Effector CD8-positive, alpha-beta T cell (primary cell): ENCODE measurements around the gene ST7L.
"Not testable (repeated sequence)": the region's sequence is repeated elsewhere in the genome, so short reads cannot be mapped to it uniquely, and the experiment has no call there.

Experiments
- DNase-seq: peaks from one replicate; lab custom pipeline; 2025; lab: John Stamatoyannopoulos, UW
- total RNA-seq, 4 experiments: gene quantifications; one replicate each; lab custom pipeline; 2026; lab: John Stamatoyannopoulos, UW

The ST7L gene, protein sequence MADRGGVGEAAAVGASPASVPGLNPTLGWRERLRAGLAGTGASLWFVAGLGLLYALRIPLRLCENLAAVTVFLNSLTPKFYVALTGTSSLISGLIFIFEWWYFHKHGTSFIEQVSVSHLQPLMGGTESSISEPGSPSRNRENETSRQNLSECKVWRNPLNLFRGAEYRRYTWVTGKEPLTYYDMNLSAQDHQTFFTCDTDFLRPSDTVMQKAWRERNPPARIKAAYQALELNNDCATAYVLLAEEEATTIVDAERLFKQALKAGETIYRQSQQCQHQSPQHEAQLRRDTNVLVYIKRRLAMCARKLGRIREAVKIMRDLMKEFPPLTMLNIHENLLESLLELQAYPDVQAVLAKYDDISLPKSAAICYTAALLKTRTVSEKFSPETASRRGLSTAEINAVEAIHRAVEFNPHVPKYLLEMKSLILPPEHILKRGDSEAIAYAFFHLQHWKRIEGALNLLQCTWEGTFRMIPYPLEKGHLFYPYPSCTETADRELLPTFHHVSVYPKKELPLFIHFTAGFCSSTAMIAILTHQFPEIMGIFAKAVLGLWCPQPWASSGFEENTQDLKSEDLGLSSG
- total RNA-seq = 13.0 to 20.0 (median 15.8) reads per million in 4 experiments

DNA sequence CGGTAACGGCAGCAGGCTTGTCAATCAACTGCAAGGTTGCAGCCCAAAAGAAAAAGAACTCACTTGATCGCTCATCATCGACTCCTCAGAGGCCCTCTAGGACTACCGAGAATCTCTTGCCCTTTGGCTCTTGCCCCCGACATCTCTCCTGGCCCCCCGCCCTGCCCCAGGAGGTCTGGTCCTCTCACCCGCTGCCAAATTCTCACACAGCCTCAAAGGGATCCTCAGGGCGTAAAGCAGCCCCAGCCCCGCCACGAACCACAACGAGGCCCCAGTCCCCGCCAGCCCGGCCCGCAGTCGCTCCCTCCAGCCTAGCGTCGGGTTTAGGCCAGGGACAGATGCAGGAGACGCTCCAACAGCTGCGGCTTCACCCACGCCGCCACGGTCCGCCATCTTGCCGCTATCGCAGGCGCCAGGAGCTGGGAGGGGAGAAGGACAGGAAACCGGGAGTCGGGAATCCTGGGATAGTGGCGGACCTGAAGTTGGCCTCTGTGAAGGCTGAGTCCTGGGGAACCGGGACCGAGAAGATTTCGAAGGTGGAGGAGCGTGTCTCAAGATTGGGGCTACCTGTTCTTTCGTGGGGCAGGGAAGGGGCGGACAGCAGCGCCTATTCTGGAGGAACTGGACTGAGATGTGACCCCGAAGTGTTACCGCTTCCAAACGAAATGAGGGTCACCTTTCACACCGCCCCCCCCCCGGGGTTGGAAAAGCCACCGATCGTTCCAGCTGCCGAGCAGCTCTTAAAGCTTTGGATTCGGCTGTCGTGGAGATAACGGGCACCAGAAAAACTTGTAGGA lies at the start of gene ST7L:
Gene ST7L, minus strand, starts transcription at position 421 of the 797 bp plus-strand sequence. Its CDS starts 28 bp downstream, at position 393.
- DNase-seq = peak; percentile 27

DNA sequence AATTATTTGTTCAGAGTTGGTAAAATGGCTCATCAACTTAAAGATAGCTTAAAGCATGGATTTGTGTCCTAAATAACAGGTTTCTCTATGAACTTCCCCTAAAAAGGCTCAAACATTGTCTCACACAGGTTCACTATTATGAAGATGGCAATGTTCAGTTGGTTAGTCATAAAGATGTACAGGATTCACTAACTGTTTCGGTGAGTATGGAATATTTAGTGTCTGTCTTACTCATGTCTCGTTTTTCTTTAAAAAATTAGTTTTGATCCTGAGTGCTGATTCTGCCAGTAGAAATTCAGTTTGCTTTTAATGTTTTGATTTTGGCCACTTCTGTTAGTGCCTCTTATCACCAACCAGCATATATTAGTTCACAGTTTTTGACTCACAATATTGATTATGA lies 48.0 kb upstream of the ST7L start:
- DNase-seq = no peak

DNA sequence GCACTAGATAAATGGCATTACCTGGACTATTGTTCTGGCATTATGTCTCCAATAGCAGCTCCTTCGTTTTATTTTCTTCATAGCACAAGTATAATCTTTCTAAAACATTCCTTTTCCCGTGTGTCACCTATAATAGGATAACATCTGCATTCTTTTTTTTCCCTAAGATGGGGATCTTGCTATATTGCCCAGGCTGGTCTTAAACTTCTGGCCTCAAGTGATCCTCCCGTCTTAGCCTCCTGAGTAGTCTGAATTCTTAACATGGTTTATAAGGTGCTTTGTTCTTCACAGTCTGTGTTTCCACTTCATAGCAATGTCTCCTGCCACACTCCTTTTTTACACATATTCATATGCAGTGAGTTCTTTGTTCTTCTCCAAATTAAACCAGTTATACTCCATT lies 46.9 kb upstream of the ST7L start:
- no peak for DNase-seq

DNA sequence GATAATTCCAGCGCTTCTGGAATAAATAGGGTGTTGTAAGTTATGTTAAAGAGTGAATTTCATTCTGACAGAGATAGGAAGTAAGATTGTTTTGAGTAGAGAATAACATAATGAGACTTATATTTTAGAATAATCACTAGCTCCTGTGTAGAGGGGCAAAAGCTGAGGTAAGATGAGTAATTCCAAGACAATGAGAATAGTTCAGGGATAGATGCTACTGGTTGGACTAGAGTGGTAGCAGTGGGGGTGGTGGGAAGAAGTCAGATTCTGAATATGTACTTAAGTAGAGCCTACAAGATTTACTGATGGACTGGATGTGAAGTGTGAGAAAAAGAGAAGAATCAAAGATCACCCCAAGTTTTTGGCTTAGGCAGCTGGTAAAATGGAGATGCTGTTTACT lies 32.3 kb upstream of the ST7L start:
- no peak for DNase-seq

DNA sequence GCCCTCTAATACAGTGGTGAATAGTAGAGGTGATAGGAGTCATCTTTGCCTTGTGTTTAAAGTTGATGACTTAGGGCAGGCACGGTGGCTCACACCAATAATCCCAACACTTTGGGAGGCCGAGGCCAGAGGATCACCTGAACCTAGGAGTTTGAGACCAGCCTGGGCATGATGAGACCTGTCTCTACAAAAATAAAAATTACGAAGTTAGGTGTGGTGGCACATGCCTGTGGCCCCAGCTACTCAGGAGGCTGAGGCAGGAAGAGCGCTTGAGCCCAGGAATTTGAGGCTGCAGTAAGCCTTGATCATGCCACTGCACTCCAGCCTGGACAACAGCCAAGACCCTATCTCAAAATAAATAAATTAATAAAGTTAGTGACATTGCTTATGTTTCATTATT lies 27.3 kb upstream of the ST7L start:
- DNase-seq = no peak

DNA sequence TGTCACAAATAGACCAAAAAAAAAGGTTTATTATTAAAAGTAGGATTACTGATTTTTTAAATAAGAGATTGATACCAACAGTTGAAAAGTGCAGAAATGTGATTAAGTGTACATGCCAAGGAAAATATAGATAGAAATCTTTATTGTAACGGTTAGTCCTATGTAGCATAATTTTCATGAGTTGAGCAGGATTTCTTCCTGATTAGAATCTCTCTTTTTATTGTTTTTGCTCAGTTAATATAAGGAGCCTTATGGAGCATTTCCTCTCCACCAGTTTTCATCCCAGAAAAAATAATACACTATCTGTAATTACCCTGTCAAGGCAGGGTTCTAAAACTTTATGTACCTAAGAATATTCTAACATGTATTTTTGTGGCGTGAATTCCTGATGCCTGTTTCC lies 24.1 kb upstream of the ST7L start:
- no peak for DNase-seq

DNA sequence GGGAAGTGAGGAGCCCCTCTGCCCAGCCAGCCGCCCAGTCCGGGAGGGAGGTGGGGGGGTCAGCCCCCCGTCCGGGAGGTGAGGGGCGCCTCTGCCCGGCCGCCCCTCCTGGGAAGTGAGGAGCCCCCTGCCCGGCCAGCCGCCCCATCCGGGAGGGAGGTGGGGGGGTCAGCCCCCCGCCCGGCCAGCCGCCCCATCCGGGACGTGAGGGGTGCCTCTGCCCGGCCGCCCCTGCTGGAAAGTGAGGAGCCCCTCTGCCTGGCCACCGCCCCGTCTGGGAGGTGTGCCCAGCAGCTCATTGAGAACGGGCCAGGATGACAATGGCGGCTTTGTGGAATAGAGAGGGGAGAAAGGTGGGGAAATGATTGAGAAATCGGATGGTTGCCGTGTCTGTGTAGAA lies 21.5 kb upstream of the ST7L start:
- DNase-seq = not testable (repeated sequence)

DNA sequence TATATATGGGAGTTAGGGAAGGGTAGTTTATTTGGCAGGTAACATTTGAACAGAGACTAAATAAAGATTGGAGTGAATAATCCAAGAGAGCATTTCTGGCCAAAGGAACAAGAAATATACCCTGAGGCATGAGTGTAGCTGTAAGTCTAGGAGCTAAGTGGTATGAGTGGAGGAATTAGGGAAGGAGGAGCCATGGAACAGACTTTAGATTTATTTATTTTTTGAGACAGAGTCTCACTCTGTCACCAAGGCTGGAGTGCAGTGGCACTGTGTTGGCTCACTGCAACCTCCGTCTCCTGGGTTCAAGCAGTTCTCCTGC lies 19.1 kb upstream of the ST7L start:
- DNase-seq = no peak

DNA sequence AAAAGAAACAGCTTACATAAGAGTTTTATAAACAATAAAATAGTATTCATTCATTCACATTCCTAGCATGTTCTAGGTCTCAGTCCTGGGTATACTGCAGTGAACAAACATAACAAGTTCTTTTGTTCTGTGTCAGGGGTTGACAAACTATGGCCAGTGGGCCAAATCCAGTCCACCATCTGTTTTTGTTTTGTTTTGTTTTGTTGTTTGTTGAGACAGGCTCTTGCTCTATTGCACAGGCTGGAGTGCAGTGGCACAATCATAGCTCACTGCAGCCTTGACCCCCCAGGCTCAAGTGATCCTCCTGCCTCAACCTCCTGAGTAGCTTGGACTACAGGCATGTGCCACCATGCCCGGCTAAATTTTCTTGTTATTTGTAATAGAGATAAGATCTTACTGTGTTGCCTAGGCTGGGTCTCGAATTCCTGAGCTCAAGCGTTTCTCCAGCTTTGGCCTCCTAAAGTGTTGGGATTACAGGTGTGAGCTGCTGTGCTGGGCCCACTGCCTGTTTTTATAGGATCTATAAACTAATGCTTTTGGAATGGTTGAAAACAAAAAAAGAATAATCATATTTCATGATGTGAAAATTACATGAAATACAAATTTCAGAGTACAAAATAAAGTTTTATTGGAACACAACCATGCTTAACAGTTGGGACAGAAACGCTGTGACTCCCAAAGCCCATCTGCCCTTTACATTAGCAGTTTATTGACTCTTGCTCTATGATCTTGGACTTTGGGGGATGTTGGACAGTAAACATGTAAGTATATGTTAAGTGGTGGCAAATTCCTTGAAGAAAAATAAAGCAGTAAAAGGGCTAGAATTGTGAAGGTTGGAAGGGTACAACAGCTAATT lies 18.5 kb upstream of the ST7L start:
- DNase-seq = no peak

DNA sequence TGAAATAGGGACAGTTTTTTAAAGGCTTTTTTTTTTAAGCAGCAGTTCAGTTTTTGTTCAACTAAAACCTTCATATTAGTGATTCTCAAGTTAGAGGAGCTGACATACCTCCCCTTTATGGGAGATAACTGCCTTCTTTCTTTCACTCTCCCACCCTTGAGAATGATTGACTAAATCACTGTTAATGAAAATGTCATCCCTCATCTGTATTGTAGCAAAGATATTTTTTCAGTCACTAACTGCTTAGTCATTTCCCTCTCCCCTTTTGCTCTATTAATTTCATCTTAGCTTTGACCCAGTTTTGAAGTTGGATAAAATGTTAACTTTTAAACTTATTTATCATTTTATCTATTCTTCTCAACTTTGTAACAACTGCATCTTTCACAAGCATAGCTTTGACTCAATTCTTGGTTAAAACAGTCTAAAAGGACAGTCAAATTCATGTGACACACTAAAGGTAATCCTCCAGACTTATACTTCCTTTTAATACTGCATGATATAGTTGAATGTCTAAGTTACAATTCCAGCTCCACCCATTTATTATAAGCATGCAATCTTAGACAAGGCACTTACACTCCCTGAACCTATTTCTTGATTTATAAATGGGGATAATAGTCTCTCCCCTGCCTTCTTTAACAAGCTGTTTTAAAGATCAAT lies 17.8 kb upstream of the ST7L start:
- no peak for DNase-seq

DNA sequence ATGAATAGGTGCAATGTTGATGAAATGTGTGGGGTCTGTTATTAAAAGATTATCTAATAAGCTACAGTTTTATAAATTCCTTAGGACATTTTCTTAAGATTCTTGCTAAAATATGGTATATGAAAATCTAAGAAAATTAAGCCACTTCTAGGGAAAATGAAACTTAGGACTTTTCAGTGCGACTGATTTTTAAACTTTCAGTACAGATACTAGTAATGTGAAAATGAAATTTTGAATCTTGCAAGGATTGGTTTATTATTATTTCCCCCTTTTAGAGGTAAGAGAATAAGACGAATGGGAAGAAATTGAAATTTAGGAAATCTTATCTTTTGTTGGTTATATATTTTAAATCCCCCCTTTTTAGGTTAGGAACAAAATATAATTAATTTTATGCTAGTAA lies 17.1 kb upstream of the ST7L start:
- no peak for DNase-seq

DNA sequence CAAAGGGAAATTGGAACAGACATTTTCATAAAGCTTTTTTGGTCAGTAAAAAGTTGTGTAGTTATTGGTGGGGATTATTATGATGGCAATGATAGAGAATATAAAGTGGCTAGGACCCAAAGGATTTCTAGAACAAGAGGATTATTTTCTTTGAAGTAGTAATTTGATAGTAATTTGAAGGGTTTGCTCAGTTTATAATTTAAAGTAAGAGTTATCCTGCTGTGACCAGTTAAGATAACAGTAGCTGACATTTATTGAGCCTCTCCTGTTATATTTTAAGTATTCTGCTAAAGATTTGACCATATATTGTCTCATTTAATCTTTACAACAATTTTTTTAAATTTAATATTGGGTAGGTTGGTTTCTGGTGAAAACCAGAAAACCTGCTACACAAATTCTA lies 15.4 kb upstream of the ST7L start:
- no peak for DNase-seq

DNA sequence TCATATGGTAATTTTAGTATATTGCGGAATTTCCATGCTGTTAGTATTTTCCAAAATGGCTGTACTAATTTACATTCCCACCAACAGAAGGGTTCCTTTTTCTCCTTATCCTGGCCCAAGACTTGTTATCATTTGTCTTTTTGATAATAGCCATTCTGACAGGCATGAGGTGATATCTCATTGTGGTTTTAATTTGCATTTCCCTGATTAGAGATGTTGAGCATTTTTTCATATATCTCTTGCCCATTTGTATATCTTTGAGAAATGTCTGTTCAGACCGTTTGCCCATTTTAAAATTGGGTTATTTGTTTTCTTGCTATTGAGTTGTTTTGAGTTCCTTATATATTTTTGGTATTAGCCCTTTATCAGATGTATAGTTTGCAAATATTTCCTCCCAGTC lies 14.7 kb upstream of the ST7L start:
- no peak for DNase-seq

DNA sequence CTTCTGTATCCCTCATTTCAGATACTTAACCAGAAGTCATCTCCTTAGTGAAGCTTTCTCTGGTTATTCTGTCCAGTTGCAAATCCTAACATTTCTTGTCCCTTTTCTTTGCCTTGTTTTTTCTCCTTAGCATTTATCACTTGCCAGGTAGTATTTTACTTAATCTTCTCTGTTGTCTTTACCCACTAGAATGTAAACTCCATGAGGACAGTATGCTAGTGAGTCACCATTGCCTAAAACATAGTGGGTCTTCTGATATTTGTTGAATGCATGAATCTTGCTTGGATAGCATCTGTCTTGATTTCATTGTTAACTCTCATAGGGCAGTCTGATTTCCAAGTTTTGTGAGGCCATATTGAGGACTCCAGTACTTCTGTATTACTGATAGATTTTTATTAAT lies 10.3 kb upstream of the ST7L start:
- no peak for DNase-seq

DNA sequence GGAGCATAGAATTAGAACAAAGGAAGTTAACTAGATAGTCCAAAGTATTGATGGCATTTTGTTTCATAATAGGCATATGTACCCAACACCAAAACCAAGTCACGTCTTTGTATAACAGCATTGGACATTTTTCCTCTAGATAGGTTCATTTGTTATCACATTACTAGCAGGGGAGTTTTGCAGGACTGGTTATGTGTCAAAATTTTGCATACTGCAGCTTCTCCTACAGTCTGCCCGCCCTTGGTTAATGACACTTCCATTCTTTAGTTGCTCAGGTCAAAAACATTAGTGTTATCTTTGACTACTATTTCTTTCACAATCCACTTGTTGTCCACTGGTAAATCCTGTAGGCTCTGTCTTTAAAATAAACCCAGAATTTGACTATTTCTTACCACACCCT lies 9.6 kb upstream of the ST7L start:
- no peak for DNase-seq

DNA sequence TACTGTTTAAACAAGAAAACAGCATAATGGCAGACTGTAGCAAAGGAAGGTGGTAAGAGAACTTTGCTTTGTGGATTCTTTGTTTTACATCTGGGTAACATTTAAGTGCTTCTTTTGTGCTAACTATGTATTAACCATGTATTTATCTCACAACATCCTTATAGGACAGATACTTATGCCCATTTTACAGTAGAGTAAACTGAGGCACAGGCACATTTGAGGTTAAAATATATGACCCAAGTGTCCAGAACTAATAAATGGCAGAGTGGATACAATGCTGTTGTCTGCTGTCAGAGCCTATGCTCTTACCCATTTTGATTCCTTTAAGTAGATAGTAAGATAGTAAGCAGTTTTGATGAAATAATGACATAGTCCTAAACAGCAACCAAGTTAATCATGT lies 7.9 kb upstream of the ST7L start:
- no peak for DNase-seq

DNA sequence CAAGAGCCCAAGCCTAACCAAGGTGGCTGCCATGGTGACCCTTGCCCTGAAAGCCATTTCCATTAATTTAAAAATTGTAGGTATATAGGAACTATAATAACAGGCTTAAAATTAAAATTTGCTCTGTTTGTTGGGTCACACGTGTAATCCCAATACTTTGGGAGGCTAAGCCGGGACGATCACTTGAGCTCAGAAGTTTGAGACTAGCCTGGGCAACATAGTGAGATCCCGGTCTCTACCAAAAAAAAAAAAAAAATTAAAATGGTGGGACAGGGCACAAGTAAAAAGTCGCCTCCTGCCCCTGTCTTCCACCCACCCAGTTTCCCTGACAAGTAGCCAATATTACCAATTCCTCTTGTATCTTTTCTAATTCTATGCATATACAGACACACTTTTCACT lies 7.3 kb upstream of the ST7L start:
- no peak for DNase-seq

DNA sequence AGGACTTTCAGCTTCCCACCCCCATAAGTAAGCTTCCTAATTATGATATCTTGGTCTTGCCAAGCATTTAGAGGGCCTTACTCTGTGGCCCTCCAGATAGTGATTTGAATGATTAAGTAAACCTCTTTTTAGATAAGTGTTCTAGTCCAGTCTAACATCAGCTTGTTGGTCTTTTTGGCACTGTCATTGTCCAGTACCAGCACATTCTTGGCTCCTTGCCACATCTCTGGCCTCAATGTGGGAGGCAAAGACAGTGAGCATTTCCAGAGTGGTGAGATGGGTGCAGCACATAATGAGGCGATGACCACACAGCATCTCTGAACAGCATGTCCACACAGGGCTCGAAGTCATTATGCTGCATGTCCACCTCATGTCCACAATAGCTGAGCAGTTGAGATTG lies 6.8 kb upstream of the ST7L start:
- no peak for DNase-seq

DNA sequence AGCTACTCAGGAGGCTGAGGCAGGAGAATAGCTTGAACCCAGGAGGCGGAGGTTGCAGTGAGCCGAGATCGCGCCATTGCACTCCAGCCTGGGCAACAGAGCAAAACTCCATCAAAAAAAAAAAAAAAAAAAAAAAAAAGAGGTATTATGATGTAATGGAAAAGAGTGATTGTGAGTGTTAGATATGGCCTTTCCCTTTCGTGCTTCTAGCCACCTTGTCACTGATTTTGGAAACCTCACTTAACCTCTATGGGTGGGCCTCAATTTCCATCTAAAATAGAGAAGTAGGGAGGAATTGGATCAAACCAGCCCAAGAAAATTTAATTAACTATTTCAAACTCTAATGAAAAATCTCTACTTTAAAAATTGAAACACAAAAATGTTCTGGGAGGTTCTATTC lies 5.6 kb upstream of the ST7L start:
- DNase-seq = not testable (repeated sequence)

DNA sequence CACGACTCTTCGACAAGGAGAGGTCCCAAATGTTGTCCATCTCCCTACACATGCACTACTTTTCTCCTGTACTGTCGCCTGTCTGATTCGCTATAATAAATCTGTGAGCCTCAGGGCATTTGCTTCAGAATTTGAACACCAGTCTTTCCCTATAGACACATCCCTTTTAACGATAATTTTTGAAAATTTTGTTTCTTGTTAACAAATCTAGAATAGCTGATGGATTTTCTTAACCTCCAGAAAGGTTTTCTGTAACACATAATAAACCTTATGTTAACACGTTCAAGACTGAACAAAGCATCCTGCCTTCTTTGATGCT lies 1.4 kb upstream of the ST7L start:
- DNase-seq = no peak

DNA sequence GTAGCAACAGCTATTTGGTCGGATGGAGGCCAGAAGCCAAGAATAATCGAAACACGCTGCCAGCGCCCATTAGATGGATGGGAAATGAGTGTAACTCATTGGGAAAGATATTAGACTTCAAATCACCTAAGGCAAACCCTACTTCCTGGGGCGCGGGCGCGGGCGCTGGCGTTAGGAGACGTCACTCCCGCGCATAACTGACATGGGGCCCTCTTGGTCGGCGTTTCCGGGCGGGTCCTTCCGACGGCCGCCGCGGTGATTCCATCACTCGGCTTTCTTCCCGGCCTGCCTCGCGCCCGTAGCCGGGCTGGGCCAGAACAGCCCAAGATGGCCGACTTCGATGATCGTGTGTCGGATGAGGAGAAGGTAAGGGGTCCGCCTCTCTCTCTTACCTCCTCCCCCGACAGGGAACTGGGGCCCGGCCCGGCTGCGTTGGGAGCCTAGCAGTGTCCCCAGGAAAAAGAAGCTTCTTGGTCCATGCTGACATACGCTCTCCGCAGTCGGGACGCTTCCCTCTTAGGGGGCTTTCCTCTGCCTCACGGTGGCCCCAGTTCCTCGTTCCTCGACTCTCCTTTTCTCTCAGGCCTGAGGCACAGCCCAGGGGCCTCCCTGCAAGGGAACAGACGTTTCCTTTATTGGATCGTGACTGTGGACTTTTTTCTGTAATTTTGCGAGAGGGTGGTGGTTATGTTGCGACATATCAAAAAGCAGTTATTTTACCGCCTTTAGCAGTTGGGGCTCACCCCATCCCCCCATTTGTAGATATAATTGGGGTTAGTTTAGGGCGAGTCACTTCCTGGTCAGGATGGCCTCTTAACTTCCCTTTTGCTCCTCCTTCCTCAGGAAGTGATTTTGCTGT lies 806 bp upstream of the ST7L start, which contains the start of gene CAPZA1:
Gene CAPZA1, plus strand, starts transcription at position 315 of the 859 bp plus-strand sequence. Its CDS starts 13 bp downstream, at position 328.
- peak; percentile 79 for DNase-seq
